Transverse colon (tissue), 4 donors: ENCODE measurements around the gene SLC9A1. TPM values are rescaled to one million over a fixed set of nuclear protein-coding genes. Genes with fewer than 3 reads are reported as not detected.
A peak's percentile ranks its signal among the peaks of the same experiment; 100 is the strongest.

ENCODE experiments used
- DNase-seq: peaks from one replicate; pipeline ENCODE4 v3.0.0-alpha.2; 2019
- H3K27ac ChIP-seq, 4 donors: fragments of 200-600 bp; sonication (generic); 2 replicates each; pipeline ENCODE4 v1.5.1; 2016 to 2018; ENCODE audit warnings: inconsistent platforms in 4 of 4
- H3K27me3 ChIP-seq: fragments of 200-600 bp; sonication (generic); 2 replicates; pipeline ENCODE4 v1.5.1; 2017; ENCODE audit warnings: inconsistent platforms
- H3K36me3 ChIP-seq, 4 donors: fragments of 200-600 bp; sonication (generic); 2 replicates each; pipeline ENCODE4 v1.5.1; 2017 to 2019; ENCODE audit warnings: inconsistent platforms in 4 of 4
- H3K4me1 ChIP-seq, 4 donors: fragments of 200-600 bp; sonication (generic); 2 replicates each; pipeline ENCODE4 v1.5.1; 2017 to 2020; ENCODE audit warnings: inconsistent platforms in 4 of 4
- H3K4me3 ChIP-seq, 4 donors: fragments of 200-600 bp; sonication (generic); 1 replicate in 1 of 4; 2 replicates in 3 of 4; pipeline versions ENCODE4 v1.5.1 to v1.6.1; 2017 to 2019; ENCODE audit warnings: inconsistent platforms in 4 of 4
- H3K9me3 ChIP-seq, 2 donors: fragments of 200-600 bp; sonication (generic); 2 replicates each; pipeline ENCODE4 v1.5.1; 2017 to 2019; ENCODE audit warnings: inconsistent platforms in 2 of 2
- EP300 ChIP-seq: sonication (generic); formaldehyde crosslinking; IDR thresholded peaks from one replicate; pipeline ENCODE4 v1.6.1; 2017; ENCODE audit warnings: antibody characterized with exemption, low read depth
- POLR2A ChIP-seq: fragments of 450-650 bp; IDR thresholded peaks from one replicate; pipeline ENCODE4 v1.6.1; 2016; ENCODE audit warnings: antibody characterized with exemption, mild to moderate bottlenecking, moderate library complexity
- POLR2AphosphoS5 ChIP-seq, 3 donors: sonication (generic); formaldehyde crosslinking; IDR thresholded peaks; one replicate each; pipeline ENCODE4 v1.6.1; 2016; ENCODE audit warnings: antibody characterized with exemption in 3 of 3
- WGBS, 2 donors: methylation state at CpG; one replicate each; pipeline ENCODE4 v1.1.5; 2018; ENCODE audit warnings: low coverage in 1 of 2; 5-methylcytosine and 5-hydroxymethylcytosine counted together
- in situ Hi-C, 4 donors: fragments of 200-750 bp; cut with MboI; loops; one replicate each; pipeline versions ENCODE4 v1.15.0 to v1.15.1; 2017; ENCODE audit warnings: low sequenced_read_pairs in 3 of 4, low pct_ligation_motif_present in 1 of 4, low pct_unique_long_range_greater_than_20kb in 1 of 4
- intact Hi-C: fragments of 100-400 bp; cut with DNase I; formaldehyde crosslinking; loops from one replicate; pipeline ENCODE4 v1.15.1; 2023; ENCODE audit warnings: low total_unique reads
- total RNA-seq, 4 donors: library from RNA; depleted of rRNA; stranded (reverse); fragments of >200 nt; gene quantifications; one replicate each; pipeline ENCODE4 v1.1.0, GENCODE V29; 2016
- TF ChIP-seq, protein P1 (sequence below), 5 experiments: fragments of 200-600 bp in 3 of 5; fragments of 450-650 bp in 2 of 5; sonication (generic) in 3 of 5; IDR thresholded peaks; 1 replicate in 2 of 5; 2 replicates in 3 of 5; pipeline ENCODE4 v1.5.1; 2016 to 2017; ENCODE audit warnings: antibody characterized with exemption in 5 of 5, inconsistent platforms in 3 of 5, mild to moderate bottlenecking in 2 of 5, moderate library complexity in 1 of 5

Gene SLC9A1
- total RNA-seq, 4 donors from 2014 or later, result 17.9 to 140 (median 101) TPM

DNA sequence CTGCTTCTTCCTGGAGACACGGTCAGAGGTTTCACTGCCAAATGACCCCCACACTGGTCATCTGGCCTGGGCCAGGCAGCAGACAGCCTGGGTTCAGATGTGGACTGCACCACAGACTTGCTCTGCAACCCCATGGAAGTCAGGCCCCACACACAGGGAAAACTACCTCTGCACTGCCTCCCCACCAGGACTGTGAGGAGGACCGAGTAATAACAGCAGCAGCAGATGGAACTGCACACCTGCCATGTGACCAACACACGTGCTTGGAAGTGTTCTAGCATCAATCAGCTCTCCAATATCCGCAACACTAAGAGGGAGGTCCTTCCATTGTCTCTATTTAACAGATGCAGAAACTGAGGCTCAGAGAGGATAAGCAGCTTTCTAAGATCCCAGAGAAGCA lies 51.4 kb downstream of the SLC9A1 start:
- Histone ChIP-seq H3K36me3 (peaks cover 0 to 10% (median 0%) of the 10 kb centered on the region in 4 donors), H3K27ac (no peak overlapping the region), H3K9me3 (no peaks in the 10 kb centered on the region), H3K4me3 (no peak overlapping the region), H3K27me3 (no peaks in the 10 kb centered on the region), H3K4me1 (peaks cover 10 to 22% (median 17%) of the 10 kb centered on the region in 4 donors)
- 55% methylated on average over 4 of the region's 4 CpGs; no CpG with 5 or more reads in 1 of the 2 donors for WGBS, 2 donors
- TF ChIP-seq POLR2A (no peak), EP300 (no peak), POLR2AphosphoS5 (IDR thresholded peaks at IDR 0.05) (no peak)
- TF ChIP-seq, protein P1, sequence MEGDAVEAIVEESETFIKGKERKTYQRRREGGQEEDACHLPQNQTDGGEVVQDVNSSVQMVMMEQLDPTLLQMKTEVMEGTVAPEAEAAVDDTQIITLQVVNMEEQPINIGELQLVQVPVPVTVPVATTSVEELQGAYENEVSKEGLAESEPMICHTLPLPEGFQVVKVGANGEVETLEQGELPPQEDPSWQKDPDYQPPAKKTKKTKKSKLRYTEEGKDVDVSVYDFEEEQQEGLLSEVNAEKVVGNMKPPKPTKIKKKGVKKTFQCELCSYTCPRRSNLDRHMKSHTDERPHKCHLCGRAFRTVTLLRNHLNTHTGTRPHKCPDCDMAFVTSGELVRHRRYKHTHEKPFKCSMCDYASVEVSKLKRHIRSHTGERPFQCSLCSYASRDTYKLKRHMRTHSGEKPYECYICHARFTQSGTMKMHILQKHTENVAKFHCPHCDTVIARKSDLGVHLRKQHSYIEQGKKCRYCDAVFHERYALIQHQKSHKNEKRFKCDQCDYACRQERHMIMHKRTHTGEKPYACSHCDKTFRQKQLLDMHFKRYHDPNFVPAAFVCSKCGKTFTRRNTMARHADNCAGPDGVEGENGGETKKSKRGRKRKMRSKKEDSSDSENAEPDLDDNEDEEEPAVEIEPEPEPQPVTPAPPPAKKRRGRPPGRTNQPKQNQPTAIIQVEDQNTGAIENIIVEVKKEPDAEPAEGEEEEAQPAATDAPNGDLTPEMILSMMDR (IDR thresholded peaks at IDR 0.05), result no peak
- in situ Hi-C loops (loop anchor here in 3 of 4 donors (5.0 to 25.0 kb wide), 2 partner anchors 179 to 184 kb away; no protein-coding TSS in a partner anchor), intact Hi-C loops (loop anchor here (2.0 kb wide), 1 partner anchor 179 kb away; no protein-coding TSS in a partner anchor)
- DNase-seq, result no peak

DNA sequence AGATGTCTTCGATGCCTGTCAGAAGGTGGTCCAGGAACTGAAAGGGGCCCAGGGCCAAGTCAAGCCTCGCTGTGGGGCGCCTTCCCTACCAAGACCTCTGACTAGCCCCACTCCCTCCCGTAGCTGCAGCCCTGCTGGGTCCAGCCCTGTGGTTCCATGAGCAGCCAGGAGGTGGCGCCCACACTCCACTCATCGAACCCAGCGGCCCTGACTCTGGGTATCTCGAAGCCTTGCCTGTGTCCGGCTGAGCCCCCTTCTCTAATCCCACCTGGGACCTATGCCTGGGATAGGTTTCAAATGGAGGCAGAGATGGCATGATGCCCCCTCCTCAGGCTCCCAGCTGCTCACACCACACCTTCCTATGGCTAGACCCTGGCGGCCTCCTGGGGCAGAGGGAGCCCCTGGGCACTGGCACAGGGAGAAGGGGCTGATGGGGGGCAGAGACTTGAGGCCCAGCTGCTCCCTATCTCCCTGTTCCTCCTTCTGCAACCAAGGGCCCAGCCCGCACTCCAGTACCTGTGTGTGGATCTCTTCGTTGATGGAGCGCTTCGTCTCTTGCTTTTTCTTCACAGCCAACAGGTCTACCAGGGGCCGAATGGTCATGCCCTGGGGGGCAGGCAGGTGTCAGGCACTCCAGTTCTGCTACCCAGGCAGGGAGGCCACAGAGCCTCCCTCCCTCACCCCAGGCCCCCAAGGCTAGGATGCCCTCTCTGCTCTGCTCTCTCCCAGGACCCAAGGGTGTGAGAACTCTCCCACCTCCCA lies 52.0 kb downstream of the SLC9A1 start:
- in situ Hi-C loops, result loop anchor here in 3 of 4 donors (5.0 to 25.0 kb wide), 2 partner anchors 179 to 184 kb away; no protein-coding TSS in a partner anchor
- TF ChIP-seq POLR2A (no peak), POLR2AphosphoS5 (IDR thresholded peaks at IDR 0.05) (no peak), EP300 (no peak)
- TF ChIP-seq, protein P1 (IDR thresholded peaks at IDR 0.05), result peak; percentile 97 to 98 (median 97)

DNA sequence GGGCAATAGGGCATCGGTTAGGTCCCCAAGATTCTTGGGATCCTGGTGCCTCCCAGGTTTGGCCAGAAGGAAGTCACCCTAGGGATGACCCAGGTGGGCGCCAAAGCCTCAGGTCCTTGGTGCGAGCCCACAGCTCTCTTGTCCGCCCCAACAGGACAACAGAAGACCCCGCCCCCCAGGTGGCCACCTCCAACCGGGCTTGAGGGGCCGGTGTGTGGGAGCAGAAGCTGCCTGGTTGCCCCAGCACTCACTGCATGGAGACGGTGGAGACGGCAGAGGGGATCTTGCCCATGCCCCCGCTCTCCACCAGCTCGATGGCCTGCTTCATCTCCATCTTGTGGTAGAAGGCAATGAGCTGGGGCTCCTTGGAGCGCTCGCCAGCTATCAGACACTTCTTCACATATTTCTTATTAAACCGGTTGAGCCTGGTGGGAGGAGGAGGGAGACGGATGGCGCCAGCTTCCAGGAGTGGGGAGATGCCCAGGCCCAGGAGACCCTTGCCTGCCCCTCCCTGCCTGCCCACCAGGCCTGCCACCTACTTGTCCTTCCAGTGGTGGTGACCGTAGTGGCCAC lies 52.7 kb downstream of the SLC9A1 start:
- no peaks in the 10 kb centered on the region for H3K9me3 ChIP-seq
- no peak for DNase-seq
- peaks cover 10 to 27% (median 20%) of the 10 kb centered on the region in 4 donors for H3K4me1 ChIP-seq
- peaks cover 0 to 10% (median 0%) of the 10 kb centered on the region in 4 donors for H3K36me3 ChIP-seq
- no peak for TF ChIP-seq POLR2A
- TF ChIP-seq POLR2AphosphoS5 (IDR thresholded peaks at IDR 0.05), result no peak
- TF ChIP-seq, protein P1 (IDR thresholded peaks at IDR 0.05), result no peak
- TF ChIP-seq EP300, result no peak
- no peaks in the 10 kb centered on the region for H3K27me3 ChIP-seq
- no peak overlapping the region for H3K4me3 ChIP-seq
- intact Hi-C loops (loop anchor here (2.0 kb wide), 1 partner anchor 181 kb away; no protein-coding TSS in a partner anchor), in situ Hi-C loops (loop anchor here in 3 of 4 donors (5.0 to 25.0 kb wide), 2 partner anchors 180 to 185 kb away; no protein-coding TSS in a partner anchor)
- WGBS, 2 donors, result 79% methylated on average over 17 of the region's 17 CpGs; no CpG with 5 or more reads in 1 of the 2 donors
- H3K27ac ChIP-seq, result no peak overlapping the region

More for the DNA sequence above, 52.0 kb downstream of the SLC9A1 start:
- intact Hi-C loops, result loop anchor here (2.0 kb wide), 1 partner anchor 180 kb away; no protein-coding TSS in a partner anchor
- Histone ChIP-seq H3K27ac (no peak overlapping the region), H3K27me3 (no peaks in the 10 kb centered on the region), H3K9me3 (no peaks in the 10 kb centered on the region), H3K36me3 (peaks cover 0 to 10% (median 0%) of the 10 kb centered on the region in 4 donors), H3K4me3 (no peak overlapping the region), H3K4me1 (peaks cover 10 to 24% (median 20%) of the 10 kb centered on the region in 4 donors)
- 39% methylated on average over 15 of the region's 15 CpGs; no CpG with 5 or more reads in 1 of the 2 donors for WGBS, 2 donors
- peak; percentile 82 for DNase-seq

DNA sequence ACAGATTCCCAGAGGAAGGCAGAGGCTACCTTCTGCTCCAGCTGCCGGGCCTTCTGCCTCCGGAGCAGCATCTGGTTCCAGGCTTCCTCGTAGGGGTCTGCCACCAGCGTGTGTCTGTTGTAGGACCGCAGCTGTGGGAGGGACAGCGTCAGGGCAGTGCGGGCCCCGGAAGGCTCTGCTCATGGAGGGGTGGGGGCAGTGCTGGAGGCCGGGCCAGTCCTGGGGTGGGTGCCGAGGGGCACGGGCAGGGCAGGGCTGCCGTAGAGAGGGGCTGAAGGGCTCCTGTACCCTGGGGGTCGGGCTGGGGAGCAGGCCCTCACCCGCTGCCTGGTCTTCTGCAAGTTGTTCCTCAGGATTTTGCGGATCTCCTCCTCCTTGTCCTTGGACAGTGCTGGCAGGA lies 53.2 kb downstream of the SLC9A1 start:
- WGBS, 2 donors, result 95% methylated on average over 14 of the region's 15 CpGs; no CpG with 5 or more reads in 1 of the 2 donors
- no peak for DNase-seq
- Histone ChIP-seq H3K9me3 (no peaks in the 10 kb centered on the region), H3K4me1 (peaks cover 10 to 27% (median 20%) of the 10 kb centered on the region in 4 donors), H3K4me3 (no peak overlapping the region), H3K36me3 (peaks cover 0 to 10% (median 0%) of the 10 kb centered on the region in 4 donors), H3K27ac (no peak overlapping the region), H3K27me3 (no peaks in the 10 kb centered on the region)
- TF ChIP-seq EP300 (no peak), POLR2A (no peak)
- TF ChIP-seq, protein P1 (IDR thresholded peaks at IDR 0.05), result no peak
- intact Hi-C loops (loop anchor here (2.0 kb wide), 1 partner anchor 181 kb away; no protein-coding TSS in a partner anchor), in situ Hi-C loops (loop anchor here in 3 of 4 donors (5.0 to 25.0 kb wide), 2 partner anchors 181 to 186 kb away; no protein-coding TSS in a partner anchor)
